ENCODE data around the gene HECW1. TPM values are rescaled to one million over a fixed set of nuclear protein-coding genes. Genes with fewer than 3 reads are reported as not detected.

Gene HECW1
- total and polyA plus RNA-seq, 2 donors (not counting 1 experiment from before 2014, with no cell fraction given): not detected

GRCh38 chr7:43143918-43144589, 31.6 kb downstream of the HECW1 start:
- H3K4me3 ChIP-seq (ENCODE audit: control extremely low read depth in 1 of 5, extremely low read depth in 1 of 5, insufficient read depth in 1 of 5, low read depth in 2 of 5, low read length in 4 of 5): no peak overlapping the region
- H3K4me2 ChIP-seq (replicated peaks; ENCODE audit: low read depth, low read length, poor library complexity, severe bottlenecking): no peak overlapping the region
- no peaks in the 10 kb centered on the region for H3K36me3 ChIP-seq (replicated peaks in 1 of 2; ENCODE audit: control extremely low read depth in 1 of 2, control insufficient read depth in 1 of 2, extremely low read depth in 1 of 2, insufficient read depth in 2 of 2, low read length in 1 of 2)
- intact Hi-C loops (cut with micrococcal nuclease): no loop called here
- no peaks in the 10 kb centered on the region for H3K4me1 ChIP-seq (ENCODE audit: control insufficient read depth in 2 of 2, insufficient read depth in 2 of 2, low read length in 2 of 2)
- no peaks in the 10 kb centered on the region for H3K4me1 Mint-ChIP-seq
- no peak overlapping the region for H3K4me3 Mint-ChIP-seq
- H3K9me3 ChIP-seq (ENCODE audit: control extremely low read depth in 1 of 3, control insufficient read depth in 2 of 3, insufficient read depth in 1 of 3, low read length in 2 of 3): no peaks in the 10 kb centered on the region
- no peaks in the 10 kb centered on the region for H3K9me3 Mint-ChIP-seq (ENCODE audit: insufficient read depth)
- peaks cover 0 to 3% (median 1%) of the 10 kb centered on the region in 4 experiments for H3K27me3 ChIP-seq (replicated peaks in 1 of 4; ENCODE audit: control extremely low read depth in 1 of 4, control insufficient read depth in 3 of 4, insufficient read depth in 4 of 4, low read length in 3 of 4)
- CTCF ChIA-PET: no interaction called here
- H4K20me1 ChIP-seq (ENCODE audit: control insufficient read depth, insufficient read depth, low read length, poor library complexity, severe bottlenecking): no peaks in the 10 kb centered on the region
- ATAC-seq (ENCODE audit: low read depth) (no peak), DNase-seq (no peak)
- peaks cover 23% of the 10 kb centered on the region for H3K27me3 Mint-ChIP-seq
- POLR2A ChIA-PET: no interaction called here
- TF ChIP-seq, protein P1, sequence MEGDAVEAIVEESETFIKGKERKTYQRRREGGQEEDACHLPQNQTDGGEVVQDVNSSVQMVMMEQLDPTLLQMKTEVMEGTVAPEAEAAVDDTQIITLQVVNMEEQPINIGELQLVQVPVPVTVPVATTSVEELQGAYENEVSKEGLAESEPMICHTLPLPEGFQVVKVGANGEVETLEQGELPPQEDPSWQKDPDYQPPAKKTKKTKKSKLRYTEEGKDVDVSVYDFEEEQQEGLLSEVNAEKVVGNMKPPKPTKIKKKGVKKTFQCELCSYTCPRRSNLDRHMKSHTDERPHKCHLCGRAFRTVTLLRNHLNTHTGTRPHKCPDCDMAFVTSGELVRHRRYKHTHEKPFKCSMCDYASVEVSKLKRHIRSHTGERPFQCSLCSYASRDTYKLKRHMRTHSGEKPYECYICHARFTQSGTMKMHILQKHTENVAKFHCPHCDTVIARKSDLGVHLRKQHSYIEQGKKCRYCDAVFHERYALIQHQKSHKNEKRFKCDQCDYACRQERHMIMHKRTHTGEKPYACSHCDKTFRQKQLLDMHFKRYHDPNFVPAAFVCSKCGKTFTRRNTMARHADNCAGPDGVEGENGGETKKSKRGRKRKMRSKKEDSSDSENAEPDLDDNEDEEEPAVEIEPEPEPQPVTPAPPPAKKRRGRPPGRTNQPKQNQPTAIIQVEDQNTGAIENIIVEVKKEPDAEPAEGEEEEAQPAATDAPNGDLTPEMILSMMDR (IDR thresholded peaks at IDR 0.05): no peak
- no peak for TF ChIP-seq EZH2 (IDR thresholded peaks at IDR 0.05; ENCODE audit: borderline replicate concordance, insufficient read depth, low read depth, low read length, poor library complexity, severe bottlenecking)
- 89% methylated on average over 2 of the region's 5 CpGs for WGBS (ENCODE audit: insufficient coverage)
- H3K9ac ChIP-seq (ENCODE audit: low read length): no peak overlapping the region
- H2AFZ ChIP-seq (ENCODE audit: insufficient read depth, low read depth, low read length, poor library complexity, severe bottlenecking): no peak overlapping the region
- H3K79me2 ChIP-seq (ENCODE audit: control insufficient read depth, insufficient read depth, low read length): no peaks in the 10 kb centered on the region
- H3K27ac ChIP-seq (ENCODE audit: low read length in 2 of 2): no peak overlapping the region
- no peak overlapping the region for H3K27ac Mint-ChIP-seq

- Mint-ChIP-seq H3K27me3 (peaks cover 19% of the 10 kb centered on the region), H3K9me3 (ENCODE audit: insufficient read depth) (no peaks in the 10 kb centered on the region), H3K4me3 (no peak overlapping the region), H3K27ac (no peak overlapping the region), H3K4me1 (no peaks in the 10 kb centered on the region)
- Histone ChIP-seq H3K27me3 (replicated peaks in 1 of 4; ENCODE audit: control extremely low read depth in 1 of 4, control insufficient read depth in 3 of 4, insufficient read depth in 4 of 4, low read length in 3 of 4) (peaks cover 0 to 2% (median 0%) of the 10 kb centered on the region in 4 experiments), H3K4me3 (ENCODE audit: control extremely low read depth in 1 of 5, extremely low read depth in 1 of 5, insufficient read depth in 1 of 5, low read depth in 2 of 5, low read length in 4 of 5) (no peak overlapping the region), H3K79me2 (ENCODE audit: control insufficient read depth, insufficient read depth, low read length) (no peaks in the 10 kb centered on the region), H3K9me3 (ENCODE audit: control extremely low read depth in 1 of 3, control insufficient read depth in 2 of 3, insufficient read depth in 1 of 3, low read length in 2 of 3) (no peaks in the 10 kb centered on the region), H3K27ac (ENCODE audit: low read length in 2 of 2) (no peak overlapping the region), H3K36me3 (replicated peaks in 1 of 2; ENCODE audit: control extremely low read depth in 1 of 2, control insufficient read depth in 1 of 2, extremely low read depth in 1 of 2, insufficient read depth in 2 of 2, low read length in 1 of 2) (no peaks in the 10 kb centered on the region), H3K4me1 (ENCODE audit: control insufficient read depth in 2 of 2, insufficient read depth in 2 of 2, low read length in 2 of 2) (no peaks in the 10 kb centered on the region), H3K4me2 (replicated peaks; ENCODE audit: low read depth, low read length, poor library complexity, severe bottlenecking) (no peak overlapping the region), H3K9ac (ENCODE audit: low read length) (no peak overlapping the region), H2AFZ (ENCODE audit: insufficient read depth, low read depth, low read length, poor library complexity, severe bottlenecking) (no peak overlapping the region), H4K20me1 (ENCODE audit: control insufficient read depth, insufficient read depth, low read length, poor library complexity, severe bottlenecking) (no peaks in the 10 kb centered on the region)
- DNase-seq (no peak), ATAC-seq (ENCODE audit: low read depth) (no peak)
- ChIA-PET POLR2A (no interaction called here), CTCF (no interaction called here)
- intact Hi-C loops (cut with micrococcal nuclease): no loop called here
- TF ChIP-seq EZH2 (IDR thresholded peaks at IDR 0.05; ENCODE audit: borderline replicate concordance, insufficient read depth, low read depth, low read length, poor library complexity, severe bottlenecking): no peak
- TF ChIP-seq, protein P1 (IDR thresholded peaks at IDR 0.05): no peak
Measured at GRCh38 chr7:43148161-43148731, 35.8 kb downstream of the HECW1 start.

Measured in B cell (primary cell).